Astrocyte of the cerebellum (primary cell): ENCODE data around the gene CPT1C.

ENCODE experiments used
- DNase-seq: peaks from one replicate; pipeline ENCODE4 v3.0.0-alpha.2; 2011; ENCODE audit warnings: low read depth
- H3K4me3 ChIP-seq: 2 replicates; pipeline ENCODE4 v1.5.1; 2011; ENCODE audit warnings: mild to moderate bottlenecking, low read depth, low read length, moderate library complexity
- in situ Hi-C: cut with HindIII; loops from 2 replicates; pipeline ENCODE4 v1.10.0; 2017; ENCODE audit warnings: low sequenced_read_pairs
- TF ChIP-seq, protein P1 (sequence below): IDR thresholded peaks from 2 replicates; pipeline ENCODE4 v1.5.1; 2012; ENCODE audit warnings: low read length, low read depth, moderate library complexity, mild to moderate bottlenecking; ENCODE audit errors: missing control alignments

Gene CPT1C

DNA sequence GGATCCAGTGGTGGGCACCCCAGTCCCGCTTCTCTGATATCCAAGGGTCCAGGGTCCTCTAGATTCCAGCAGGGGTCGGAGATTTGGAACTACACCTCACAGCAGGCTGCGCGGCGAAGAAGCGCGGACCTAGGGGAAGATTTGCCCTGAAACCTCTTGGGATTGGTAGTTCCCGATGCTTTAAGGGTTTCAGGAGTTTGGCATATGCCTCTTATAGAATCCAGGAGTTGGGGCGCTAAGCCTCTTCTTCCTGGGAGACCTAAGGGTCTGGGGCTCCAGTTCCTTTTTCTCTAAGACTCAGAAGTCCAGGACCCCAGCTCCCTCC is 24.8 kb upstream of the CPT1C start:
- DNase-seq = no peak
- TF ChIP-seq, protein P1, sequence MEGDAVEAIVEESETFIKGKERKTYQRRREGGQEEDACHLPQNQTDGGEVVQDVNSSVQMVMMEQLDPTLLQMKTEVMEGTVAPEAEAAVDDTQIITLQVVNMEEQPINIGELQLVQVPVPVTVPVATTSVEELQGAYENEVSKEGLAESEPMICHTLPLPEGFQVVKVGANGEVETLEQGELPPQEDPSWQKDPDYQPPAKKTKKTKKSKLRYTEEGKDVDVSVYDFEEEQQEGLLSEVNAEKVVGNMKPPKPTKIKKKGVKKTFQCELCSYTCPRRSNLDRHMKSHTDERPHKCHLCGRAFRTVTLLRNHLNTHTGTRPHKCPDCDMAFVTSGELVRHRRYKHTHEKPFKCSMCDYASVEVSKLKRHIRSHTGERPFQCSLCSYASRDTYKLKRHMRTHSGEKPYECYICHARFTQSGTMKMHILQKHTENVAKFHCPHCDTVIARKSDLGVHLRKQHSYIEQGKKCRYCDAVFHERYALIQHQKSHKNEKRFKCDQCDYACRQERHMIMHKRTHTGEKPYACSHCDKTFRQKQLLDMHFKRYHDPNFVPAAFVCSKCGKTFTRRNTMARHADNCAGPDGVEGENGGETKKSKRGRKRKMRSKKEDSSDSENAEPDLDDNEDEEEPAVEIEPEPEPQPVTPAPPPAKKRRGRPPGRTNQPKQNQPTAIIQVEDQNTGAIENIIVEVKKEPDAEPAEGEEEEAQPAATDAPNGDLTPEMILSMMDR = no peak
- H3K4me3 ChIP-seq = peak overlapping the region; percentile 73
- in situ Hi-C loops = no loop called here

DNA sequence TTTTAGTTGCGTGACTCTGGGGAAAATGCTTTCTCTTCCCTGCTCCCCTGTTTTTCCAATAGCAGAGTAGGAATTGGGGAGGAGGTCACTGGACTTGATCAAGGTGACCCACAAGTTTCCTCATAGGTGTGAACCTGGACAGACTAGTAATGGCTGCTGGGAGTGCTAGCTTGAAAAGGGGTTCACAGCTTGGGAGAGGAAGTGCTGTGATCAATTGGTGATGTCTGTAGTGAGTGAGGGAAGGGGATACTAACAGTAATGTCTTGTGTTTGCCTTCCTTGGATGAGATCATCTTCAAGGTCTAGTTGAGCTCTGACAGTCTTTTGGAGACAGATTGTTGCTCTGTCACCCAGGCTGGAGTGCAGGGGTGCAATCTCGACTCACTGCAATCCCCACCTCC is 23.4 kb upstream of the CPT1C start:
- in situ Hi-C loops = no loop called here
- DNase-seq = no peak
- TF ChIP-seq, protein P1 = no peak
- H3K4me3 ChIP-seq = no peak overlapping the region

DNA sequence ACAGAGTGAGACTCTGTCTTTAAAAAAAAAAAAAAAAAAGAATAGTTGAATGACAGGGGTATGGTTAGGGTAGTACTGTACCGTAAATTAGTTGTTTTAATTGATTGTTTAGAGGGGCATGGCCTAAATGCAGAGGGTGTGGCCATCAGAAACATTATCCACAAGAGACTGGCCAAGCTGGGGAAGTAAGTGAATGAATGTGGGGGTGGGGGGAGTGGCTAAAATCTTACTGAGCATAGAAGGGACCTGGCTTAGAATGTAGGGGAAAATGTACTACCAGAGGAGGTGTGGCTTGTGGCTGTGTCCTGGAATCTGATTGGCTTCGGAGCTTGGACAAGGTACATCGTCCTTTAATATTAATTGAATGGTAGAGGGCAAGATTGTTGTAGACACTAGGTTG is 21.4 kb upstream of the CPT1C start:
- DNase-seq = no peak
- TF ChIP-seq, protein P1 = no peak
- no peak overlapping the region for H3K4me3 ChIP-seq
- in situ Hi-C loops = no loop called here

DNA sequence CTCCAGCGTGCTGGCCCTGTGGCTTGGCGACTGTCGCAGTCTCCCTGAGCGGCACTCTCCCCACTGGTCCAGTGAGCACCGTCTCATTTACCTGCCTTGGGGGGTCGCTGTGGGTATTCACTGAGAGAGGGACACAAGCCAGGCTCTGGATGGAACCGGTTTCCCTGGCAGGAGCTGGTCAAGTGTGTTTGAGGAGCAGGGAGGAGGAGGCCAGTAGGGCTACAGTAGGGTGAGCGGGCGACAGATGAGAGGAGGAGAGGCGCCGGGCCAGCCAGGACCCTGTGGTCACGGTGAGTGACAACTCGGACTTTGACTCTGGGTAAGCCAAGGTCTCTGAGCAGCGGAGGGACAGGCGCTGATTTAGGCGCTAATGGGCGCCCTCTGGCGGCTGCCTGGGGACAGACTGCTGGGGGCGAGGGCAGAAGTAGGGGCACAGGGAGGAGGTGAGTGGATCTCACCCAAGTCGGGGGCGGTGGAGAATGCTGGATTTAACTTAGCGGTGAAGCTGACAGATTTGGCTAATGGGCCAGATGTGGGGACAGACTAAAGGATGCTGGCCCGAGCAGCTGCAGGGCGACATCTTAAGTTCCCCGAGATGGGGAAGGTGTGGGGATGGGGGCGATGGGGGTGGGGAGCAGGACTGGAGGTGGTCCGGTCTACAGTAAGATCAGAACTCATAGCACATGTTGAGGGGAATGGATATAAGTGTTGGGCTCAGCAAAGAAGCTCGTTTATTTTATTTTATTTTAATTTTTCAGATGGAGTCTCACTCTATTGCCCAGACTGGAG is 18.6 kb upstream of the CPT1C start:
- TF ChIP-seq, protein P1 = peak; percentile 96
- DNase-seq = peak; percentile 28
- in situ Hi-C loops = no loop called here
- peak overlapping the region; percentile 22 for H3K4me3 ChIP-seq

DNA sequence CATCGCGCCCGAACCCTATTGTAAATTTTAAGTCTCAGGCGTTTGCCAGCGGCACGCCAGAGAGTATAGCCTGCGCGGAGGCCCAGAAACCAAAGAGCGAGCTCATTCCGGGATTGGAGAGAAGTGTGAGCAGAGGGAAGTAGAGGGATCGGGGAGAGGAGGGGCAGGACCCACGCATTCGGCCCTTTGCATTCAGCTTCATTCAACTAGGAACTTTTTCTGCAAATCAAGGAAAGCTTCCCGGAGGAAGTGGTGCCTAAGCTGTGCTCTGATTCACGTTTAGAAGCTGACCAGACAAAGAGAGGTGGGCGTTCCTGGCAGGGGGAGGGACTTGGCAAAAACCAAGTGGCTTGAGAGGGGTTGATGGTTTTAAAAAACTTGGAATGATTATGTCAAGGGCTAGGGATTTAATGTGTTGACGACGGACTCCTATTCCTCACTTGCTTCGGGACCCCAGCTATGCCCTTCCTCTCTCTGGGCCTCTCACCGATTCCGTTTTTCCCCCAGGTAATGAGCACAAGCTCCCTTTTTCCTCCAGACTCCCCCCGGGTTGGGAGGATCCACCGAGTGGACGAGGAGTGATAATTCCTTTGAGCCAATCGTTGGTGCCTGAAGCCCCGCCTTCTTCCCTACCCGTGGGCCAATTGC is 14.7 kb upstream of the CPT1C start:
- H3K4me3 ChIP-seq = peak overlapping the region; percentile 35
- in situ Hi-C loops = no loop called here
- DNase-seq = peak; percentile 89
- TF ChIP-seq, protein P1 = no peak

DNA sequence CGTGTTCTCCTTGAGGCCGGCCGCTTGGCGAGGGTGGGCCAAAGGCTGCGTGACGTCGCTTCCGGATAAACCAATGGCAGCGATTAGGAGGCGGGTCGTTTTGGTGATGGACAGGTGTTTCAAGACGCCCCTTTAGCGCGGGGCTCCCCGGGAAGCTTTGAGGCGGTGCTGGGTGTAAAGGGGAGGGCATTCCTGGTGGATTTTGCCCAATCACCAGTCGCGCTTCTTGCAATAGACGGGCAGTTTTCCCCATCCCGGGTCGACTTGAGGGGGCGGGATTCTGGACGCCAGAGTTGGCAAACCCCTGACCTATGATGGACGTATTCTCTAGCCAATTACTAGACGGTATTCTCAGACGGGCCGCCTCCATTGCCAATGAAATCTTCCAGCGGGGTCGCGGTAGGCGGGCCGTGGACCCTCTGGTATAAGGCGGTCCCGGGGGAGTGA is 14.1 kb upstream of the CPT1C start:
- TF ChIP-seq, protein P1 = no peak
- H3K4me3 ChIP-seq = peak overlapping the region; percentile 99
- in situ Hi-C loops = no loop called here
- peak; percentile 100 for DNase-seq
